Stimulated activated CD4-positive, alpha-beta T cell treated with anti-CD3 and anti-CD28 coated beads, TNF-alpha, amount 100 ng/mL, for 48 hours (primary cell): Measurements from ENCODE around the gene DRG2.

Source experiments
- DNase-seq, 3 donors: peaks; one replicate each; pipeline ENCODE4 v3.0.0-alpha.2; 2020; ENCODE audit warnings: low read depth in 3 of 3

DRG2 gene, protein sequence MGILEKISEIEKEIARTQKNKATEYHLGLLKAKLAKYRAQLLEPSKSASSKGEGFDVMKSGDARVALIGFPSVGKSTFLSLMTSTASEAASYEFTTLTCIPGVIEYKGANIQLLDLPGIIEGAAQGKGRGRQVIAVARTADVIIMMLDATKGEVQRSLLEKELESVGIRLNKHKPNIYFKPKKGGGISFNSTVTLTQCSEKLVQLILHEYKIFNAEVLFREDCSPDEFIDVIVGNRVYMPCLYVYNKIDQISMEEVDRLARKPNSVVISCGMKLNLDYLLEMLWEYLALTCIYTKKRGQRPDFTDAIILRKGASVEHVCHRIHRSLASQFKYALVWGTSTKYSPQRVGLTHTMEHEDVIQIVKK

DNA sequence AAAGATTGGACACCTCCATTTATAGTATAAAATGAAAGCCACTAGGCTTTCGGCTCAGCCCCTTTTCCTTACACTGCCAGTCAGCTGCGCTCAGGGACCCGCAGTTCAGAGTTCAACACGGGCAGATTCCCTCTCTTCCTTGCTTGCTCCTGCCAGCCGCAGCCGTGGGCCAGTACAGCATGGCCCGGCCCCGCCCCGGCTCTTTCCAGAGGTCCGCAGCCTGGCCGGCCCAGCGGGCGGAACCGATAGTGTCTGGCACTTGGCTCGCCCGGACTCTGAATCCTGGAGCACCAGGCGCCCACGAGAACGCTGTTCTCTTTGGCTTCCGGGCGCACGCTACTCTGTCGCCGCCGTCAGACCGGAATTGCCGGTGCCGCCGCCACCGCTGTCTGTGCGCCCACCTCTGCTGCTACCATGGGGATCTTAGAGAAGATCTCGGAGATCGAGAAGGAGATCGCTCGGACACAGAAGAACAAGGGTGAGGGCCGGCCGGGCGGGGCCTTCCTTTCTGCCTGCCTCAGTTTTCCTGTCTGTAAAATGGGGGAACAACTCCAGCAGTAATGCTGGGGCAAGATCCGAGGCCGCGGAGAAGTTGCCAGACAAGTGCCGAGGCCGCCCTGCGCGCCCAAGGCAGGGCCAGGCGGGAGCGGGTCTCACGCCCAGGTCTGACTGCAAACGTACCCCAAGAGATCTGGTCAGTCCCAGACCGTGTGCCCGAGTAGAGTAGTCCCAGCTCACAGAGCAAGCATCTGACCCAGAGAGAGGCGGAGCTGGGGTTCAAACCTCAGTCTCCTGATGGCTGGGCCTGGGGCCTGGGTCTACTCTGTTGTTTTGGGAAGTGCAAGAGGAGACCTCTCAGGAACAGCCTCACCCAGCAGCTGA is at the start of gene DRG2:
TSS of gene DRG2 (plus strand) at position 339 of the 882 bp plus-strand sequence. CDS start at position 415, 76 bp downstream.
- peak; percentile 76 to 84 (median 78) for DNase-seq

DNA sequence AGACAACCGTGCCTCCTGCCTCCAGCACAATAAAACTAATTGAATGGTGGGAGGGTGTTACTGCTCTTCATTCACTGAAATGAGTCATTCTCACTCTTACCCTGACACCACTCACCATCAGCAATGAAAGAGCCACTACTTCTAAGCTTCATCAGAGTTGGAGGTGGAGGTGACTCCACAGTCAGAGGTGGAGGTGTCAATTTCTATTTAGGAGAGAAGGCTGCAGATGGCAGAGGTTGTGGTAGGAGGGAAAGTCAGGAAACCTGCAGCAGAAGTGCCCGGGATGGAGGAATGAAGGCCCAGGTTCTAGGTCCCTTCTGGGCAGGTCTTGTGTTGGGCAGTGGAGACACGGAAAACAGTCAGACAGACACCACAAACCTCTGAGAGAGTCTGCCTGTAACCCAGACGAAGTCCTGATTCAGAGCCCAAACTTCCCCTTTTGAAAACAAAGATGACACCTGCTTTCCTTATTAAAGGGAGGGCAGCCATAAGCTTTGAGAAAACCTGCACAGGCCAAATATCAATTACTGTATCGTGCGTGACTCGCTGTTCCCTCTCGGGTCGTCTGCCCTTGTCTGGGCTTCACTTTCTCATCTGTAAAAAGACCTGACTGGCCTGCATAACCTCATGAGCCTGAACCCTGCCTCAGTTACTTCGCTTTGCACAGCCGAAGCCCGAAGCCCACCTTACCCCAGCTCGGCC is 49.4 kb upstream of the DRG2 start:
- peak in 2 of 3 donors; percentile 4 to 10 for DNase-seq

DNA sequence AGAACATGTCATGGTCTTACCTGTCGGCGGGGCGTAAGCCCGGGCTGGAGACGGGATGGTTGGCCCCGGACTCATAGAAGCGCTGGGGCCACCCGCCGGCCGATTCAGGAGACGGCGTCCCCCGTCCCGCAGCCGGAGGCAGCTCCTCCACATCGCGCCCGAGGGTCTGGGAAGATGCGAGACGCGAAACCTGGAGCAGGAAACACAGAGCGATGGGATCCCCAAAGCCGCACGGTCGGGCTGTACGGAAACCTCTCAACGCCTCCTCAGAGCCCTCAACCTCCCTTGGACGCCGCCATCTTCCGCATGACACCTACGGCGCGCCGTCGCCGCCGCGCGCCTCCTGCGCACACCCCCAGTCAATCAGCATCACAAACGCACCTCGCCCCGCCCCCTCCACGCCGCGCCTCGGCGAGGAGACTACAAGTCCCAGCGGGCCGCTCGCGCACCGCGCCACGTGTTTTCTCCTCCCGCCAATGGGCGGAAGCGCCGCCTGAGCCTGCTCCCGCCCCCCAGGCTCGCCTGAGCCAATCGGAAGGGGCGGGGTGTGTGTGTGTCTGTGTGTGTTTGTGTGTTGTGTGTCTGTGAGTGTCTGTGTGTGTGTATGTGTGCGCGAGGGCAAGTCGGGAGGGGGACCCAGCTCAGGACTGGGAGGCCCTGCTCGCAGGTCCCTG is 48.8 kb upstream of the DRG2 start, which contains the start of the genes ATPAF2 and GID4:
TSS of gene ATPAF2 (minus strand) at position 308 of the 674 bp plus-strand sequence. CDS start at position 153, 155 bp downstream.
TSS of gene GID4 (plus strand) at position 548 of the 674 bp plus-strand sequence. CDS start at position 605, 57 bp downstream.
- DNase-seq, result peak; percentile 99

DNA sequence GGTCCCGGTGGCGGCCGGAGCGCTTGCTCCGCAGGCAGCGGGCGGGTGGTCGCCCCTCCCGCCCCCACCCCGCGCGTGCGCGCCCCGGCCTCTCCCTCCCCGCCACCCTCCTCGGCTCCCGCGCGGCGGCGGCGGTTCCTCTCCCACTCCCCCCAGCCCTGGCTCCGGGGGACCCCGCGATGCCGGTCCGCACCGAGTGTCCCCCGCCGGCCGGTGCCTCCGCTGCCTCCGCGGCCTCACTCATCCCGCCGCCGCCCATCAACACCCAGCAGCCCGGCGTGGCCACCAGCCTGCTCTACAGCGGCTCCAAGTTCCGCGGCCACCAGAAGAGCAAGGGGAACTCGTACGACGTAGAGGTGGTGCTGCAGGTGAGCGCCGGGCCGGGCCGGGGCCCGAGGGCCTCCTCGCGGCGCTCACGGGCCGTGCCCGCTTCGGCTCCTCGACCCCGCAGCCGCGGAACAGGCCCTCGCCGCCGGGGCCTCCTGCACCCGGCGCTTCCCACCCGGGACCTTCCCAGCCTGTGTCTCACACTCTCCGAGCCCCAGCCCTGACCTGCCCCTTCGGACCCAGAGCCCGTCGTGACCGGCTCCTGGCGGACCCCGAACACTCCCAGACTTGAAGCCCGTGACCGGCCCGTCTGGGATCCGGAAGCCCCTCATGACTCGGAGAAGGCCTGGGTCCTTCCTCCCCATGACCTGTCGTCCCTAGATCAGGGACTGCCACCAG is 48.0 kb upstream of the DRG2 start:
- DNase-seq, result peak in 1 of 3 donors; percentile 24

DNA sequence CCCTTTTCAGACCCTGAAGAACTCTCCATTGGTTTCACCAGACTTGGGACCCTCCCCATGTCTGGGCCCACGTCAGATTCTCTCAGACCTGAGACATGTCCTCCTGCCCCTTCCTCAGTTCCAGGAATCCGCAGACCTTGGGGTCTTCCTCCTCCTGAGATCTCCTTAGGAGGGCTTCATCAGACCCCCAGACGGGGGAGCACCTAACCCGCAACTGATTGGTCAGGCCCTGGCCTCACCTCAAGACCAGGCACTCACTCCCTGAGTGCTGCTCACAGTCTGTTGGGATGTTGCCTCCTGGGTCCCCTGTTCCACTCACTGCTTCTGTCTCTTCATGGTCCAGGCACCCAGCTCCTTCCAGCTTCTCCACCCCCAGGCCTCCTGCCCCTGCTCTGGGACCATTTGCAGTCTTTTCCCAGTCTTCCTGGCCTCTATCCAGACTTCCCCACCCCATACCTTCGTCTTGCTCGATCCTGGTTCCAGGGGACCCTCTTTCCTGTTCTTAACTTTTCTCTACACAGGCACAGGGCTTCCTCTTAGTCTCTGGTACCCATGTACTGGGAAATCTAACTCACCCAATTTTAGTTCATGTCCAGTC is 47.4 kb upstream of the DRG2 start:
- DNase-seq, result no peak

DNA sequence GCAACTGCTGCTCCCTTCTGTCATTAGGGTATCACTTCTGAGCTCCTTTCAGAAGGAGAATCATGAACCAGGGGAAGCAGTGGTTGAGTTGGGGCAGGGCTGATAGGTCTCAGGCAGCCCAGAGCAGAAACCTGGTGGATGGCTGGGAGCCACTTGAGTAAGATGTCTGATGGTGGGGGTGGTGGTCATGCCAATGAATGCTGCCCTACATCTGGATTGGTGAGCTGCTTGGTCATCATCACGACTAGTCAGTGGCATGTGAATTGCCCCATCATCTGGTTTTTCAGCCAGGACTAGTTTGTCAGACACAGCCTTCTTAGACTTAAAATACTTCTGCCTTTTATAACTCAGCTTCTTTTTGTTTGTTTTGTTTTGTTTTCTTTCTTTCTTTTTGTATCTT is 46.0 kb upstream of the DRG2 start:
- DNase-seq, result no peak

DNA sequence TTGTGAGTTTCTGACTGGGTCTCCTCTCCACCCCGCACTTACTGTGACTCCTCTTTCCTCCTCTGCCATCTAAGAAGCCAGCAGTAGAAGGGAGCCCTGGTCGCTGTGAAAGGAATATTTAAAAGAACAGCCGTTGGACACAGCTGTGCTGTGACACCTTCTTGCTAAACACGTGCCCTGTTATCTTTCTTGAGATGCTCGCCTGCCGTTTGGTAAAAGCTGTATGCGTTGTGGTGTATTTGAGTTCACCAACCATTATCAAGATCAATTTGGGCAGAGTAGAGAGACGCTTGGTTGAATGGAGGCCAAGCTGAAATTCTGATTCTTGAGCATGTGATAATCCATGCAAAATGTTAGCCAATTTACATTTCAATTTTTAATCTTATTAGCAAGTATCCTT is 44.8 kb upstream of the DRG2 start:
- DNase-seq, result no peak

DNA sequence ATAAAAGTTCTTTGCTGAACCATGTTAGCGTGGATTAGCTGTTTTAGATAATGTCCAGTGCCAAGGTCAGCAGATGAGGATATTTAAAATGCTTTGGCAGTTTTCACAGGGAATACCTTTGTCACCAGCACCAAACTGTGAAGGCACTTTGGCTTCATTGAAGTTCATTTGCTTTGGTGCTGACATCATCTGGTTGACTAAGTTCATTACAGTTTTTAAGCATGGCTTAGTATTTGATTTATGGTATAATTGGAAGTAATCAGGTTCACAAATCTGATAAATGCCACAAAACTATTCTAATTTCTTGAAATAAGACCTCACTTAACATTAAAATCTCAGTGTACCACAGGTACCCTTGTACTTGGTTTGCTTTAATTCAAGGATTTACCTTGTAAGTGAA is 44.3 kb upstream of the DRG2 start:
- no peak for DNase-seq

DNA sequence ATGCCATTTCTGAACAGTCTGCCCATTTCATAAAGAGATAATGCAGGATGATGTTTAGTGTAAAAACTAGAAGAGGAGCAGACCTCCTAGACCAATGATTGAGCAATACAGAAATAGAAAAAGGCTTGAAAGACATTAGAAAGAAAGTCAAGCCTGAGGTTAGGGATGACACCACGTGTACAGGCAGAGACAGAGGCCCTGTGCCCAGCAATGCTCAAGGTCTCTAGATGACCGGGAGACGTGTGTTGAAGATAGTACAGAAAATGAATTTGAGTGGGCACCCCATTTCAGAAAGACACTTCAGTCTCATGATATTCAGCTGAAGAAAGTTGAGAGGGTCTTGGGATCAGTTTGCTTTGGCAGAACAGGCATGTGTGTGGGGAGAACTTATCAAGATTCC is 43.1 kb upstream of the DRG2 start:
- no peak for DNase-seq

DNA sequence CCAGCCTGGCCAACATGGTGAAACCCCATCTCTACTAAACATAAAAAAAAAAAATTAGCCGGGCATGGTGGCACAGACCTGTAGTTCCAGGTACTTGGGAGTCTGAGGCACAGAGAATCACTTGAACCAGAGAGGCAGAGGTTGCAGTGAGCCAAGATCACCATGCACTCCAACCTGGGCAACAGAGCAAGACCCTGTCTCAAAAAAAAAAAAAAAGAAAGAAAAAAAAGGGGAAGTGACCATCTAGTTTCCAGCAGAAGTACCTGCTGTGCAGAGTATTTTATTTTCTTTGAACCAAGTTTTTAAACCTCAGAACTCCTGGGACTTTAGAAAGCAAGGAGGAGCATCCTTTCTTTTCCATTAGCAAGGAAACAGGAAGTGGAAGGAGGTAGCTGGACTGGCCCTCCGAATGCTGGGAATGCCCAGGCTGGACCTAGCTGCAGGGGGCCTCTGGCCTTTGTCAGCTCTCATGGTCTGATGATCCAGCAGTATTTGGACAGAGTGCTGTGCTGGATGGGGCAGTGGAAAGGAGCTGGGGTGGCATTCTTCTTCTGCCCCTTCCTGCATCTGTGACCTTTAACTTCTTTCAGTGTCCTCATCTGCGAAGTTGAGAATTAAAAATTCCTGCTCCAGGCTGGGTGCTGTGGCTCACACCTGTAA is 41.9 kb upstream of the DRG2 start:
- DNase-seq, result no peak

DNA sequence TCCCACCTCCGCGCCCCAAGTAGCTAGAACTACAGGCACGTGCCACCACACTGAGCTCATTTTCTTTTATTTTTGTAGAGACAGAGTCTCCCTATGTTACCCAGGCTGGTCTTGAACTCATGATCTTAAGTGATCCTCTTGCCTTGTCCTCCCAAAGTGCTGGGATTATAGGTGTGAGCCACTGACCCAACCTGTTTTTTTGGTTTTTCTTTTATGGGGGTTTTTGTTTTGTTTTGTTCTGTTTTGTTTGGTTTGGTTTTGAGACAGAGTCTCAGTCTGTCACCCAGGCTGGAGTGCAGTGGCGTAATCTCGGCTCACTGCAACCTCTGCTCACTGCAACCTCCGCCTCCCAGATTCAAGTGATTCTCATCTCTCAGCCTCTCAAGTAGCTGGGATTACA is 32.2 kb upstream of the DRG2 start:
- DNase-seq, result no peak

DNA sequence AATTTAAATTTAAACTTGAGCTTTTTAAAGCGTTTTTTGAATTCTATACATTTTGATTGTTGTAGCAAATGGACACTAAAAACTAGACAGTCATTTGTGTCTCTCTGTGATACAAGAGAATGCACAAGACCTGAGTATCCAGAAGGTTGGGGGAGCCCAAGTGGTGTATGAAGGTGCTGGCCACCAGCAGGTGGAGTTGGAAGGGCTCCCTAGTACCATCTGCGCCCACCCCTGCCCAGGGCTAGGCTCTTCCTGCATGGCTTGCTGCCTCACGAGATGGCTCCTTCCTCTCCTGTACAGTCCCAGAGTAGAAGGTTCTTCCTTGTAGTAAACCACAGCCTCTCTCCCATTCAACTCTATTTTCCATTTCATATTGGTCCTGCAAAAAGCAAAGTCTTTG is 31.5 kb upstream of the DRG2 start:
- no peak for DNase-seq

DNA sequence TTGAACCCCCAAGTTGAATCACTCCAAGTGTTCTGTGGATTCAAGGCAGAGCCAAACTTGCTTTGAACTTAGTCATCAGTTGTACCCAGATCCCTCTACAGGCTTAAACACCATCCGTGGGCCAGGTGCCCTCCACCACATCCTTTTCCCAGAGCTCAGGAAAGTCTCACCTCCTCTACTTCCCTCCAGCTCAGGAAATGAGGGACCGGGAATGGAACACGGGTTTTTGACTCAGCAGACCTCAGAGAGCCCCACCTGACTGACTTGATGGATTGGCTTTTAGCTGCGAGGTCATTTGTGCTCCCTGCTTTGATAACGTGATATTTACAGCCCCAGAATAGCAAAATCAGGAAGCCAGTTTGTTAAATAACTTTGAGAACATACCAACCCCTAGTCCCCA is 28.5 kb upstream of the DRG2 start:
- no peak for DNase-seq

DNA sequence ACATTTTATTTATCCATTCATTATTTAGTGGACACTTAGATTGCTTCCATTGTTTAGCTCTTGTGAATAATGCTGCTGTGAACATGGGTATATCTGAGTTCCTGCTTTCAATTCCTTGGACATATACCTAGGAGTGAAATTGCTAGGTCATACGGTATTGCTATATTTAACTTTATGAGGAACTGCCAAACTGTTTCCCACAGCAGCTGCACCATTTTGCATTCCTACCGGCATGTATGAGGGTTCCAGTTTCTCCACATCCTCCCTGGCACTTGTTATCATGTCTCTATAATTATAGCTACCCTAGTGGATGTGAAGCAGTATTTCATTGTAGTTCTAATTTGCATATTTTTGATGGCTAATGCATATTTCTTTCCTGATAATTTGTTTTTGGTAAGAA is 23.7 kb upstream of the DRG2 start:
- no peak for DNase-seq

DNA sequence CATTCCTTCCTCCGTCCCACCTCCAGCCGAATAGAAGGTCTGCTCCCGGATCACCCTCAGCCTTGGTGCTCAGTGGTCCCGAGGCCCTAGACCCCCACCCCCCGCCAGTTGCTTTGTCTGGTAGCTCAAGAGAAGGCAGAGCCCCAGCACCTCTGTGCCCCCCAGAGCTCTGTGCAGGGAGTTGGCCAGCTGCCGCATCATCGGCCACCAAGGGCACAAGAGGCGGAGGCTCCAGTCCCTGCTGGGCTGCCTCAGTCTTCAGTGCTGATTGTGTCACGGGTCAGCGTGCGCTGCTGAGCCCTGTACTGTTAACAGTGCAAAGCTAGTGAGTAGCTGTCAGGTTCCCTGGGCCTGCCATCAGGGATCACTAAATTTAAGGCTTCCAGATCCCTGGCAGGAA is 22.2 kb upstream of the DRG2 start:
- no peak for DNase-seq

DNA sequence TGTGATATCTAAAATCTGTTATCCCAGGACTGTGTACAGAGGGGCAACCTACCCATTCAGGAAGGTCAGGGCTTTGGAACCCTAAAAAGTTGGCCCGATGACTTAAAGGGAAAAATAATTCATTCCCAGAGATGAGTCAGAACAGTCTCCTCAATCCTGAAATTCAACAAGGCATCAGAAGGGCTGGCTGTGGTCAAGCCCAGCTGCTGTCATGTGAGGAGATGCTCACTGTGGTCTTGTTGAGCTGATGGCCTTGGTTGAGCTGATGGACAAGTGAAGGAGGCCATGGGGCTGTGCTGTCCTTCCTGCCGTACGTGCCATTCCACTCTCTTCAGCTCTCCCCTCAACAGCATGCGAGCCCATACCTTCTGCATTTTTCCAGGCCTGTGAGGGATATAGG is 20.9 kb upstream of the DRG2 start:
- DNase-seq, result no peak

DNA sequence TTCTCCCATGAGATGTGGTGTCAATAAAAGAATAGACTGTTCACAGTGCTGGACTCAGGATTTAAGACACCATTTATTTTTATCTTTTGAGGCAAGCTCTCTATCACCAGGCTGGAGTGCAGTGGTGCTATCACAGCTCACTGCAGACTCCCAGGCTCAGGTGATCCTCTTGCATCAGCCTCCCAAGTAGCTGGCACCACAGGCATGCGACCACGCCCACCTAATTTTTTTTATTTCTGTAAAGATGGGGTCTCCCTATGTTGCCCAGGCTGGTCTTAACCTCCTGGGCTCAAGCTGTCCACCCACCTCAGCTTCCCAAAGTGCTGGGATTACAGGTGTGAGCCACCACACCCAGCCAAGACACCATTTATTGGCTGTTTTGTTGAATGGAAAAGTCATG is 18.6 kb upstream of the DRG2 start:
- DNase-seq, result no peak

DNA sequence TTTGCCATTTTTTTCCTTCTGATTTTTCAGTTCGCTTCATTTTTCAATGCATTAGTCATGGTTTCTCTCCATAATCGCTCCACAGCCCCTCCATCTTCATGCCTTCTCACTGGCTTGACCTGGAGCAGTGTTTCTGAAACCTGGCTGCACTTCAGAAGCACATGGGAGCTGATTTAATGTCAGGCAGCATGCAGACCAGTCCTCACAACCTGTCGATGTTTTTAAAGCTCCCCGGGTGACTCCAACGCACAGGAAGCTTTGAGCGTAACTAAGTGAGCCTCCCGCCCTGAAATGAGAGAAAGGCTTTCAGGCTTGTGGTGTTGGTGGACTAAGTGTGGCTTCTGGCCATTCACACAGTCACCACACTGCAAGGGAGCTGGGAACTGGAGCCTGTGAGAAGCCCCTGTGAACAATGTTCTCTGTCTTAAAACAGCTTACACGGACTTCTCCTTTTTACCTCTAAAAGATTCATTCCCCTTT is 16.8 kb upstream of the DRG2 start:
- DNase-seq, result no peak

DNA sequence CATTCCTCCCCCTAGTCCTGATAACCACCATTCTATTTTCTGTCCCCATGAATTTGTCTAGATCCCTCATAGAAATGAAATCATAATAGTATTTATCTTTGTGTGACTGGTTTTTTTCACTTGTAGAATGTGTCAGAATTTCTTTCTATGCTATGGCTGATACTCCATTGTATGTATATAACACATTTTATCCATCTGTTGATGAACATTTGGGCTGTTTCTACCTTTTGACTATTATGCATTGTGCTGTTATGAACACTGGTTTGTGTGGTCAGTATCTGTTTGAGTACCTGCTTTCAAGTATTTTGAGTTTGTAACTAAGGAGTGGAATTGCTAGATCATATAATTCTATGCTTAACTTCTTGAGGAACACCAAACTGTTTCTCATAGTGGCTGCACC is 16.0 kb upstream of the DRG2 start:
- DNase-seq, result no peak
